Measurements from ENCODE around the gene EIF2B1. TPM values are rescaled to one million over a fixed set of nuclear protein-coding genes. Genes with fewer than 3 reads are reported as not detected.

Gene EIF2B1
- total and polyA plus RNA-seq, 2 donors from 2014 or later = 25.0 to 48.0 TPM

Other genes starting within 250 kb of the EIF2B1 start
- gene KMT5A, start 249.6 kb downstream of the EIF2B1 start, total RNA-seq = 26.7 TPM
- 13.1 TPM for gene KMT5A, start 249.6 kb downstream of the EIF2B1 start, polyA plus RNA-seq (ENCODE audit: insufficient read depth, low read depth, low replicate concordance)
- 8.0 TPM for gene RILPL2, start 197.0 kb downstream of the EIF2B1 start, total RNA-seq
- gene RILPL2, start 197.0 kb downstream of the EIF2B1 start, polyA plus RNA-seq (ENCODE audit: insufficient read depth, low read depth, low replicate concordance) = 11.1 TPM
- gene SNRNP35, start 175.5 kb downstream of the EIF2B1 start, total RNA-seq = 23.6 TPM
- 51.2 TPM for gene SNRNP35, start 175.5 kb downstream of the EIF2B1 start, polyA plus RNA-seq (ENCODE audit: insufficient read depth, low read depth, low replicate concordance)
- gene RILPL1, start 100.0 kb downstream of the EIF2B1 start, total RNA-seq = 14.1 TPM
- 19.0 TPM for gene RILPL1, start 100.0 kb downstream of the EIF2B1 start, polyA plus RNA-seq (ENCODE audit: insufficient read depth, low read depth, low replicate concordance)
- gene TMED2, start 49.1 kb downstream of the EIF2B1 start, total RNA-seq = 229 TPM
- 89.1 TPM for gene TMED2, start 49.1 kb downstream of the EIF2B1 start, polyA plus RNA-seq (ENCODE audit: insufficient read depth, low read depth, low replicate concordance)
- 20.3 TPM for gene DDX55, start 31.6 kb downstream of the EIF2B1 start, total RNA-seq
- 9.2 TPM for gene DDX55, start 31.6 kb downstream of the EIF2B1 start, polyA plus RNA-seq (ENCODE audit: insufficient read depth, low read depth, low replicate concordance)
- 21.1 TPM for gene GTF2H3, start 143 bp upstream of the EIF2B1 start, total RNA-seq
- gene GTF2H3, start 143 bp upstream of the EIF2B1 start, polyA plus RNA-seq (ENCODE audit: insufficient read depth, low read depth, low replicate concordance) = 7.7 TPM
- 31.6 TPM for gene TCTN2, start 37.4 kb upstream of the EIF2B1 start, total RNA-seq
- 12.5 TPM for gene TCTN2, start 37.4 kb upstream of the EIF2B1 start, polyA plus RNA-seq (ENCODE audit: insufficient read depth, low read depth, low replicate concordance)
- 26.8 TPM for gene ATP6V0A2, start 78.7 kb upstream of the EIF2B1 start, total RNA-seq
- gene ATP6V0A2, start 78.7 kb upstream of the EIF2B1 start, polyA plus RNA-seq (ENCODE audit: insufficient read depth, low read depth, low replicate concordance) = 4.0 TPM
- 0.28 TPM for gene DNAH10, start 128.6 kb upstream of the EIF2B1 start, total RNA-seq
- gene DNAH10, start 128.6 kb upstream of the EIF2B1 start, polyA plus RNA-seq (ENCODE audit: insufficient read depth, low read depth, low replicate concordance) = 0.24 TPM

Data from kidney (tissue), 2 donors.